Right lobe of liver (tissue), 6 donors: ENCODE results near the gene CYP27C1. TPM values are rescaled to one million over a fixed set of nuclear protein-coding genes. Genes with fewer than 3 reads are reported as not detected.
"Not testable (repeated sequence)": the region's sequence is repeated elsewhere in the genome, so short reads cannot be mapped to it uniquely, and the experiment has no call there.

Experiments
- ATAC-seq, 4 donors: fragments of 200-7000 bp; cut with Tn5 transposase; one replicate each; pipeline ENCODE4 v1.9.1; 2020; ENCODE audit warnings: mild to moderate bottlenecking in 4 of 4, moderate library complexity in 4 of 4
- DNase-seq, 3 donors: peaks; one replicate each; pipeline ENCODE4 v3.0.0-alpha.2; 2020
- H3K27ac ChIP-seq, 3 donors: fragments of 200-600 bp; one replicate each; pipeline ENCODE4 v1.8.0; 2022
- H3K27me3 ChIP-seq, 2 donors: fragments of 200-600 bp; one replicate each; pipeline ENCODE4 v1.8.0; 2022
- H3K36me3 ChIP-seq, 4 donors: fragments of 200-600 bp; sonication (generic) in 1 of 4; one replicate each; pipeline versions ENCODE4 v1.5.1 to v1.8.0; 2017 to 2022; ENCODE audit warnings: control low read depth in 1 of 4
- H3K4me1 ChIP-seq, 4 donors: fragments of 200-600 bp; sonication (generic) in 1 of 4; one replicate each; pipeline versions ENCODE4 v1.5.1 to v1.8.0; 2017 to 2022; ENCODE audit warnings: control low read depth in 1 of 4
- H3K4me3 ChIP-seq, 3 donors: fragments of 200-600 bp; one replicate each; pipeline ENCODE4 v1.8.0; 2022
- H3K9me3 ChIP-seq, 4 donors: fragments of 200-600 bp; sonication (generic) in 1 of 4; one replicate each; pipeline versions ENCODE4 v1.5.1 to v1.8.0; 2017 to 2022; ENCODE audit warnings: control low read depth in 1 of 4
- POLR2A ChIP-seq: fragments of 450-650 bp; IDR thresholded peaks from one replicate; pipeline ENCODE4 v1.6.1; 2017; ENCODE audit warnings: antibody characterized with exemption, mild to moderate bottlenecking
- WGBS: methylation state at CpG from one replicate; pipeline ENCODE4 v1.1.6; 2018; ENCODE audit warnings: low coverage, low lambda C conversion rate; ENCODE audit not compliant: insufficient coverage; ENCODE audit errors: missing lambda C conversion rate; 5-methylcytosine and 5-hydroxymethylcytosine counted together
- intact Hi-C, 2 donors: fragments of 100-400 bp; cut with DNase I; formaldehyde crosslinking; loops; one replicate each; pipeline versions ENCODE4 v1.11.2 to v1.14.1; 2022
- total RNA-seq, 6 experiments: library from RNA; depleted of rRNA in 2 of 6; stranded (reverse); fragments of >200 nt in 2 of 6; fragmentation: NEBNext Ultra II Directional in 3 of 6; extraction: Animal tissue kit (Norgen Biotek cat#: 25700) in 3 of 6; gene quantifications; one replicate each; pipeline versions ENCODE4 v1.1.0 to v1.2.4, GENCODE V29; 2016 to 2023
- TF ChIP-seq, protein P1 (sequence below), 4 donors: fragments of 200-600 bp in 3 of 4; fragments of 450-650 bp in 1 of 4; IDR thresholded peaks; one replicate each; pipeline versions ENCODE4 v1.5.1 to v1.8.0; 2016 to 2022; ENCODE audit warnings: antibody characterized with exemption in 4 of 4, mild to moderate bottlenecking in 2 of 4
- donor health status: DM: no; HTN: yes; CAD: no.
- donor health status: DM: no; HTN: no; CAD: no.
- donor health status: DM: no; HTN: no; CAD: no.
- donor health status: DM: no; HTN: yes; CAD: no.
- donor health status: DM: no; HTN: yes; CAD: no.

Gene CYP27C1
- total RNA-seq, 6 experiments from 2014 or later, result 0.05 TPM; not detected in 5

DNA sequence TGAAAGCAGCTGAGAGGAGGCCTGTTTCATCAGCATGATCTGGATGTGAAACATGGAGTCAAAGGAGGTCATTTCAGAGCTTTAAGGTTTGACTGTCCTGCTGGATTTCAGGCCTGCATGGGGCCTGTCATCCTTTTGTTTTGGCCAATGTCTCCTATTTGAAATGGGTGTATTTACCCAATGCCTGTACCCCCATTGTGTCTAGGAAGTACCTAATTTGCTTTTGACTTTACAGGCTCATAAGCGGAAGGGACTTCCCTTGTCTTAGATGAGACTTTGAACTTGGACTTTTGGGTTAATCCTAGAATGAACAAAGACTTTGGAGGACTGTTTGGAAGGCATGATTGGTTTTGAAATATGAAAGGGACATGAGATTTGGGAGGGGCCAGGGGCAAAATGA, 19.3 kb upstream of the CYP27C1 start:
- H3K27ac ChIP-seq, result no peak overlapping the region
- H3K4me1 ChIP-seq, result peaks cover 0 to 6% (median 0%) of the 10 kb centered on the region in 4 donors
- no peaks in the 10 kb centered on the region for H3K36me3 ChIP-seq
- no peak overlapping the region for H3K4me3 ChIP-seq
- H3K9me3 ChIP-seq, result no peaks in the 10 kb centered on the region
- intact Hi-C loops, result no loop called here
- ATAC-seq (peak in 1 of 4 donors; percentile 20), DNase-seq (no peak)
- TF ChIP-seq POLR2A, result no peak
- TF ChIP-seq, protein P1, sequence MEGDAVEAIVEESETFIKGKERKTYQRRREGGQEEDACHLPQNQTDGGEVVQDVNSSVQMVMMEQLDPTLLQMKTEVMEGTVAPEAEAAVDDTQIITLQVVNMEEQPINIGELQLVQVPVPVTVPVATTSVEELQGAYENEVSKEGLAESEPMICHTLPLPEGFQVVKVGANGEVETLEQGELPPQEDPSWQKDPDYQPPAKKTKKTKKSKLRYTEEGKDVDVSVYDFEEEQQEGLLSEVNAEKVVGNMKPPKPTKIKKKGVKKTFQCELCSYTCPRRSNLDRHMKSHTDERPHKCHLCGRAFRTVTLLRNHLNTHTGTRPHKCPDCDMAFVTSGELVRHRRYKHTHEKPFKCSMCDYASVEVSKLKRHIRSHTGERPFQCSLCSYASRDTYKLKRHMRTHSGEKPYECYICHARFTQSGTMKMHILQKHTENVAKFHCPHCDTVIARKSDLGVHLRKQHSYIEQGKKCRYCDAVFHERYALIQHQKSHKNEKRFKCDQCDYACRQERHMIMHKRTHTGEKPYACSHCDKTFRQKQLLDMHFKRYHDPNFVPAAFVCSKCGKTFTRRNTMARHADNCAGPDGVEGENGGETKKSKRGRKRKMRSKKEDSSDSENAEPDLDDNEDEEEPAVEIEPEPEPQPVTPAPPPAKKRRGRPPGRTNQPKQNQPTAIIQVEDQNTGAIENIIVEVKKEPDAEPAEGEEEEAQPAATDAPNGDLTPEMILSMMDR (IDR thresholded peaks at IDR 0.05), result no peak
- 100% methylated on average over 1 of the region's 1 CpG for WGBS
- no peaks in the 10 kb centered on the region for H3K27me3 ChIP-seq

GRCh38 chr2:127237768-127238167, 17.7 kb upstream of the CYP27C1 start:
- WGBS, result 47% methylated on average over 2 of the region's 2 CpGs
- ATAC-seq, DNase-seq, intact Hi-C loops, H3K4me3 ChIP-seq, H3K9me3 ChIP-seq, H3K36me3 ChIP-seq, H3K27me3 ChIP-seq, H3K27ac ChIP-seq, H3K4me1 ChIP-seq: not testable (repeated sequence)

- H3K9me3 ChIP-seq, result no peaks in the 10 kb centered on the region
- WGBS, result 86% methylated on average over 6 of the region's 6 CpGs
- H3K27ac ChIP-seq, result no peak overlapping the region
- no peak for ATAC-seq
- no peak for DNase-seq
- H3K36me3 ChIP-seq, result no peaks in the 10 kb centered on the region
- intact Hi-C loops, result no loop called here
- peaks cover 0 to 14% (median 6%) of the 10 kb centered on the region in 4 donors for H3K4me1 ChIP-seq
- no peaks in the 10 kb centered on the region for H3K27me3 ChIP-seq
- no peak for TF ChIP-seq POLR2A
- TF ChIP-seq, protein P1 (IDR thresholded peaks at IDR 0.05), result no peak
- H3K4me3 ChIP-seq, result no peak overlapping the region
Measured at GRCh38 chr2:127235082-127235702, 15.1 kb upstream of the CYP27C1 start.

- Histone ChIP-seq H3K9me3 (no peaks in the 10 kb centered on the region), H3K4me1 (peaks cover 0 to 14% (median 6%) of the 10 kb centered on the region in 4 donors), H3K36me3 (no peaks in the 10 kb centered on the region), H3K27ac (no peak overlapping the region), H3K27me3 (no peaks in the 10 kb centered on the region), H3K4me3 (no peak overlapping the region)
- no peak for DNase-seq
- no peak for ATAC-seq
- TF ChIP-seq POLR2A, result no peak
- TF ChIP-seq, protein P1 (IDR thresholded peaks at IDR 0.05), result no peak
- intact Hi-C loops, result no loop called here
- WGBS, result 74% methylated on average over 7 of the region's 8 CpGs
Measured at GRCh38 chr2:127233710-127234109, 13.6 kb upstream of the CYP27C1 start.

GRCh38 chr2:127231130-127231865, 11.2 kb upstream of the CYP27C1 start:
- TF ChIP-seq POLR2A, result no peak
- TF ChIP-seq, protein P1 (IDR thresholded peaks at IDR 0.05), result peak in 1 of 4 donors; percentile 25
- intact Hi-C loops, result no loop called here
- no peaks in the 10 kb centered on the region for H3K27me3 ChIP-seq
- H3K4me1 ChIP-seq, result peaks cover 0 to 19% (median 6%) of the 10 kb centered on the region in 4 donors
- no peak overlapping the region for H3K4me3 ChIP-seq
- no peaks in the 10 kb centered on the region for H3K36me3 ChIP-seq
- DNase-seq, result peak in 2 of 3 donors; percentile 52 to 84
- H3K27ac ChIP-seq, result peak overlapping the region in 2 of 3 donors; percentile 24 to 55
- ATAC-seq, result peak; percentile 93 to 97 (median 96)
- WGBS, result 40% methylated on average over 6 of the region's 6 CpGs
- no peaks in the 10 kb centered on the region for H3K9me3 ChIP-seq
